Breast epithelium (tissue), 3 donors: Measurements from ENCODE around the gene TMEM132D.

Source experiments
- CTCF ChIP-seq, 3 donors: fragments of 450-650 bp; IDR thresholded peaks; one replicate each; pipeline ENCODE4 v1.5.1; 2016 to 2017; ENCODE audit warnings: antibody characterized with exemption in 3 of 3, mild to moderate bottlenecking in 3 of 3, moderate library complexity in 3 of 3
- POLR2A ChIP-seq: fragments of 450-650 bp; IDR thresholded peaks from one replicate; pipeline ENCODE4 v1.6.1; 2016; ENCODE audit warnings: antibody characterized with exemption, mild to moderate bottlenecking, moderate library complexity
- POLR2AphosphoS5 ChIP-seq, 3 donors: sonication (generic); formaldehyde crosslinking; IDR thresholded peaks; one replicate each; pipeline ENCODE4 v1.6.1; 2017; ENCODE audit warnings: antibody characterized with exemption in 3 of 3

- TF ChIP-seq CTCF (IDR thresholded peaks at IDR 0.05): no peak
- TF ChIP-seq POLR2A: no peak
- TF ChIP-seq POLR2AphosphoS5 (IDR thresholded peaks at IDR 0.05): no peak
Measured at GRCh38 chr12:129660946-129661345, 242.9 kb downstream of the TMEM132D start.
